Diencephalon (tissue), 1 donor: ENCODE data around the gene GTF2H4. TPM values are rescaled to one million over a fixed set of nuclear protein-coding genes. Genes with fewer than 3 reads are reported as not detected.

ENCODE experiments used
- small RNA-seq: library from RNA; depleted of rRNA; stranded (forward); fragments of <200 nt; gene quantifications from one replicate; pipeline ENCODE3, GENCODE V24; 2014
- total RNA-seq: library from RNA; depleted of rRNA; stranded (reverse); fragments of >200 nt; gene quantifications from one replicate; pipeline ENCODE4 v1.2.3, GENCODE V29; 2014

GTF2H4 gene
- total RNA-seq: 26.5 TPM

GRCh38 chr6:30907758-30908591, at the start of gene GTF2H4:
GTF2H4 (plus strand) TSS chr6:30908207.

GRCh38 chr6:30883685-30884520, 24.1 kb upstream of the GTF2H4 start, which contains the start of gene DDR1:
DDR1 (plus strand) TSS chr6:30884519; CDS start chr6:30888730, 4,211 bp downstream.

GRCh38 chr6:30914076-30914853, 6.3 kb downstream of the GTF2H4 start, which contains the start of gene VARS2:
VARS2 (plus strand) TSS chr6:30914238; CDS start chr6:30914837, 599 bp downstream.

GRCh38 chr6:30931969-30932645, 24.1 kb downstream of the GTF2H4 start, which contains the start of gene SFTA2:
SFTA2 (minus strand) TSS chr6:30932170; CDS start chr6:30932096, 74 bp downstream.

GRCh38 chr6:30940361-30940986, 32.5 kb downstream of the GTF2H4 start, which contains the start of gene MUCL3:
MUCL3 (plus strand) TSS chr6:30940973; CDS start chr6:30941000, 27 bp downstream.

Small RNAs within 50 kb of the gene (small RNA-seq; reads per million reads assigned to genes)
- not detected for gene RF00019

Other genes with a start within 250 kb of the GTF2H4 start
- 21.7 TPM for gene DHX16, start 235.2 kb upstream of the GTF2H4 start, total RNA-seq
- gene PPP1R18, start 221.6 kb upstream of the GTF2H4 start, total RNA-seq: 26.8 TPM
- gene NRM, start 217.2 kb upstream of the GTF2H4 start, total RNA-seq: 2.1 TPM
- gene MDC1, start 190.9 kb upstream of the GTF2H4 start, total RNA-seq: 6.5 TPM
- gene TUBB, start 187.9 kb upstream of the GTF2H4 start, total RNA-seq: 1,178 TPM
- 62.5 TPM for gene FLOT1, start 165.5 kb upstream of the GTF2H4 start, total RNA-seq
- gene IER3, start 163.7 kb upstream of the GTF2H4 start, total RNA-seq: 3.5 TPM
- 164 TPM for gene DDR1, start 23.7 kb upstream of the GTF2H4 start, total RNA-seq
- gene VARS2, start 6.0 kb downstream of the GTF2H4 start, total RNA-seq: 33.0 TPM
- gene SFTA2, start 24.0 kb downstream of the GTF2H4 start, total RNA-seq: not detected
- gene MUCL3, start 32.8 kb downstream of the GTF2H4 start, total RNA-seq: not detected
- gene MUC21, start 75.5 kb downstream of the GTF2H4 start, total RNA-seq: not detected
- gene MUC22, start 102.3 kb downstream of the GTF2H4 start, total RNA-seq: not detected
- not detected for gene C6orf15, start 204.4 kb downstream of the GTF2H4 start, total RNA-seq
- gene PSORS1C1, start 206.6 kb downstream of the GTF2H4 start, total RNA-seq: not detected
- gene CDSN, start 212.2 kb downstream of the GTF2H4 start, total RNA-seq: not detected
- not detected for gene PSORS1C2, start 230.9 kb downstream of the GTF2H4 start, total RNA-seq
- gene CCHCR1, start 249.6 kb downstream of the GTF2H4 start, total RNA-seq: 13.4 TPM